ENCODE data around the gene ATF3. TPM values are rescaled to one million over a fixed set of nuclear protein-coding genes. Genes with fewer than 3 reads are reported as not detected.

The ATF3 gene
- total RNA-seq, 1 experiment from 2014 or later = 21.8 TPM

DNA sequence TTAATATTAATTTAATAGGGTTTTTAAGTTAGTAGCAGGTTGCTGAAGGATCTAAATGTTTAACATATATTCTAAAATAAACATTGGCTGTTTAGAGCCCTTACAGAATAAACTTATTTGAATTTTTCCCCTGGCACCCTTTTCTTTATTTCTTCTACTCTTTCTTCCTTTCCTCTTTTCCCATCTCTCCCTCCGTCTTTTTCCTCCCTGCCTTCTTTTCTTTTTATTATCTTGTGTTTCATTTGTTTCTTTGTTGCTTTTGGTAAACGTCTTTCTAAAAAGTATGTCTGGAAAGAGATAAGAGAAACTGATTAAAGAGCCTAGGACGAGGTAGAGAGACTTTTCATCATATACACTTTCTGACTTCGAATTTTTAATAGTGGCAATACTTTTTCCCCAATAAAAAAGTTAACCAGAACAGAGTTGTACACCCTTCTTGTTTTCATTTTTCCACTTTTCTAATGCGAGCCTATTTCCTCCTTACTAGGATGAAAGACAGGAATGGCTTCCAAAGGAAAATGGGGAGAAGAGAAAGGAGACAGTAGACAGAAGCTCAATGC lies 39.5 kb upstream of the ATF3 start:
- Mint-ChIP-seq H3K27ac (ENCODE audit: unreplicated experiment) (no peak overlapping the region), H3K4me3 (ENCODE audit: unreplicated experiment) (no peak overlapping the region), H3K4me1 (ENCODE audit: low read depth, unreplicated experiment) (peaks cover 16% of the 10 kb centered on the region), H3K27me3 (ENCODE audit: insufficient read depth, unreplicated experiment) (no peaks in the 10 kb centered on the region), H3K36me3 (ENCODE audit: insufficient read depth, unreplicated experiment) (no peaks in the 10 kb centered on the region), H3K9me3 (ENCODE audit: unreplicated experiment) (no peaks in the 10 kb centered on the region)
- CTCF ChIA-PET = no interaction called here
- H3K9me3 ChIP-seq = no peaks in the 10 kb centered on the region
- TF ChIP-seq, protein P1, sequence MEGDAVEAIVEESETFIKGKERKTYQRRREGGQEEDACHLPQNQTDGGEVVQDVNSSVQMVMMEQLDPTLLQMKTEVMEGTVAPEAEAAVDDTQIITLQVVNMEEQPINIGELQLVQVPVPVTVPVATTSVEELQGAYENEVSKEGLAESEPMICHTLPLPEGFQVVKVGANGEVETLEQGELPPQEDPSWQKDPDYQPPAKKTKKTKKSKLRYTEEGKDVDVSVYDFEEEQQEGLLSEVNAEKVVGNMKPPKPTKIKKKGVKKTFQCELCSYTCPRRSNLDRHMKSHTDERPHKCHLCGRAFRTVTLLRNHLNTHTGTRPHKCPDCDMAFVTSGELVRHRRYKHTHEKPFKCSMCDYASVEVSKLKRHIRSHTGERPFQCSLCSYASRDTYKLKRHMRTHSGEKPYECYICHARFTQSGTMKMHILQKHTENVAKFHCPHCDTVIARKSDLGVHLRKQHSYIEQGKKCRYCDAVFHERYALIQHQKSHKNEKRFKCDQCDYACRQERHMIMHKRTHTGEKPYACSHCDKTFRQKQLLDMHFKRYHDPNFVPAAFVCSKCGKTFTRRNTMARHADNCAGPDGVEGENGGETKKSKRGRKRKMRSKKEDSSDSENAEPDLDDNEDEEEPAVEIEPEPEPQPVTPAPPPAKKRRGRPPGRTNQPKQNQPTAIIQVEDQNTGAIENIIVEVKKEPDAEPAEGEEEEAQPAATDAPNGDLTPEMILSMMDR (IDR thresholded peaks at IDR 0.05; ENCODE audit: insufficient read depth in 1 of 2, low read depth in 1 of 2, low read length in 1 of 2, severe bottlenecking in 1 of 2, unreplicated experiment in 1 of 2) = no peak
- no peak overlapping the region for H3K4me3 ChIP-seq (ENCODE audit: low read depth, low read length)
- BruUV-seq (replicated peaks) = no TSS peak
- intact Hi-C loops (cut with micrococcal nuclease; ENCODE audit: unreplicated experiment) = no loop called here
- no peak for DNase-seq
- POLR2A ChIA-PET = no interaction called here
- peaks cover 4% of the 10 kb centered on the region; the same call in 1 of the 2 replicates for H3K4me1 ChIP-seq
- no peaks in the 10 kb centered on the region for H3K27me3 ChIP-seq (replicated peaks; ENCODE audit: control insufficient read depth, insufficient read depth, low read length)
- H3K36me3 ChIP-seq (ENCODE audit: control insufficient read depth, insufficient read depth, low read length) = no peaks in the 10 kb centered on the region

DNA sequence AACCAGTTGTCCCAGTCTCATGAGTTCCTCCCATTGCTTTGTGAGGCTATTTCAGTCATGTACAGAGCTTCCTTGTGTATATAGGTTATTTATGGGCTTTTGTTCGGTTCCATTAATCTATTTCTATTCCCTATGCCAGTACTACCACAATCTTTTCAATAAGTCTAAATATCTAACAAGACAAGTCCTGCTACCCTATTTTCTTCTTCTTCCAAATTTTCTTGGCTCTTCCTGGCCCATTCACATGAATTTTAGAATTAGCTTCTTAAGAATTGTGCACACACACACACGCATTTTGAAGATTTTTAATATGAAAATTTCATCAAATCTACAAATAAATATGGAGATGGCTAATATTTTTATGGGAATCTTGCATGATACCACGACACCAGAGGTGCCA lies 33.8 kb upstream of the ATF3 start:
- Mint-ChIP-seq H3K4me1 (ENCODE audit: low read depth, unreplicated experiment) (no peaks in the 10 kb centered on the region), H3K9me3 (ENCODE audit: unreplicated experiment) (no peaks in the 10 kb centered on the region), H3K36me3 (ENCODE audit: insufficient read depth, unreplicated experiment) (no peaks in the 10 kb centered on the region), H3K27ac (ENCODE audit: unreplicated experiment) (no peak overlapping the region), H3K27me3 (ENCODE audit: insufficient read depth, unreplicated experiment) (peaks cover 7% of the 10 kb centered on the region), H3K4me3 (ENCODE audit: unreplicated experiment) (no peak overlapping the region)
- Histone ChIP-seq H3K9me3 (no peaks in the 10 kb centered on the region; the same call in 1 of the 2 replicates), H3K27me3 (replicated peaks; ENCODE audit: control insufficient read depth, insufficient read depth, low read length) (no peaks in the 10 kb centered on the region), H3K4me1 (no peaks in the 10 kb centered on the region), H3K36me3 (ENCODE audit: control insufficient read depth, insufficient read depth, low read length) (no peaks in the 10 kb centered on the region), H3K4me3 (ENCODE audit: low read depth, low read length) (no peak overlapping the region)
- BruUV-seq (replicated peaks) = no TSS peak
- no peak for DNase-seq
- POLR2A ChIA-PET = no interaction called here
- CTCF ChIA-PET = no interaction called here
- intact Hi-C loops (cut with micrococcal nuclease; ENCODE audit: unreplicated experiment) = no loop called here
- TF ChIP-seq, protein P1 (IDR thresholded peaks at IDR 0.05; ENCODE audit: insufficient read depth in 1 of 2, low read depth in 1 of 2, low read length in 1 of 2, severe bottlenecking in 1 of 2, unreplicated experiment in 1 of 2) = no peak

DNA sequence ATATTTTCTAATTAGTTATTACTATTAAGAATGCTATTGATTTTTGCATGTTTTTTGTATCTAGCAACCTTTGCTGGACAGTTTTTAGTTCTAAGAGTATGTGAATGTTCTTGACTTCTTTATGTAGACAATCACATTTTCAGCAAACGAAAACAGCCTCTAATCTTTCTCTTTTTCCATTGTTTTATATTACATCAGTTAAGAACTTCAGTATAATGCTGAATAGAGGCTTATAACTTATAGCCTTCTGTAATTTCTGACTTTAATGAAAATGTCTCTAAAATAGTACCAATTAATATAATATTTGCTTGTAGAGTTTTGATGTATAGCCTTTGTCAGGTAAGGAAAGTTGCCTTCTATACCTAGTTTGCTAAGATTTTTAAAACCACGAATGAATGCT lies 33.2 kb upstream of the ATF3 start:
- no peak overlapping the region for H3K27ac Mint-ChIP-seq (ENCODE audit: unreplicated experiment)
- BruUV-seq (replicated peaks) = no TSS peak
- no peak overlapping the region for H3K4me3 ChIP-seq (ENCODE audit: low read depth, low read length)
- CTCF ChIA-PET = no interaction called here
- intact Hi-C loops (cut with micrococcal nuclease; ENCODE audit: unreplicated experiment) = no loop called here
- no peaks in the 10 kb centered on the region for H3K36me3 ChIP-seq (ENCODE audit: control insufficient read depth, insufficient read depth, low read length)
- no peak overlapping the region for H3K4me3 Mint-ChIP-seq (ENCODE audit: unreplicated experiment)
- H3K36me3 Mint-ChIP-seq (ENCODE audit: insufficient read depth, unreplicated experiment) = no peaks in the 10 kb centered on the region
- H3K4me1 Mint-ChIP-seq (ENCODE audit: low read depth, unreplicated experiment) = no peaks in the 10 kb centered on the region
- H3K9me3 ChIP-seq = no peaks in the 10 kb centered on the region; the same call in 1 of the 2 replicates
- DNase-seq = no peak
- TF ChIP-seq, protein P1 (IDR thresholded peaks at IDR 0.05; ENCODE audit: insufficient read depth in 1 of 2, low read depth in 1 of 2, low read length in 1 of 2, severe bottlenecking in 1 of 2, unreplicated experiment in 1 of 2) = no peak
- no peaks in the 10 kb centered on the region for H3K4me1 ChIP-seq
- H3K9me3 Mint-ChIP-seq (ENCODE audit: unreplicated experiment) = no peaks in the 10 kb centered on the region
- POLR2A ChIA-PET = no interaction called here
- H3K27me3 Mint-ChIP-seq (ENCODE audit: insufficient read depth, unreplicated experiment) = peaks cover 7% of the 10 kb centered on the region
- no peaks in the 10 kb centered on the region for H3K27me3 ChIP-seq (replicated peaks; ENCODE audit: control insufficient read depth, insufficient read depth, low read length)

All from Caco-2 (cell line).